Caco-2 (cell line): Measurements from ENCODE around the gene FANCI. TPM values are rescaled to one million over a fixed set of nuclear protein-coding genes. Genes with fewer than 3 reads are reported as not detected.

Experiments
- BruUV-seq: library from RNA; stranded (reverse); fragments of 400-500 nt; replicated peaks from 2 replicates; lab custom pipeline; 2021; lab: Mats Ljungman, UMichigan
- CTCF ChIA-PET: fragments of 300-600 bp; sonication (Branson Sonifier 250); formaldehyde crosslinking; loops from one replicate; lab custom pipeline; 2022; ENCODE audit warnings: antibody characterized with exemption; lab: Charles Lee
- POLR2A ChIA-PET: fragments of 300-600 bp; sonication (Branson Sonifier 250); formaldehyde crosslinking; loops from one replicate; lab custom pipeline; 2022; ENCODE audit warnings: antibody characterized with exemption; lab: Charles Lee
- DNase-seq, 2 experiments: peaks; one replicate each; pipeline versions ENCODE4 v3.0.0 to v3.0.0-alpha.2; 2020 to 2022
- H3K27me3 ChIP-seq: replicated peaks from 2 replicates; pipeline ENCODE4 v1.6.0; 2011; ENCODE audit warnings: low read length; ENCODE audit not compliant: control insufficient read depth, insufficient read depth
- H3K36me3 ChIP-seq: 2 replicates; pipeline ENCODE4 v1.5.1; 2011; ENCODE audit warnings: low read length; ENCODE audit not compliant: control insufficient read depth, insufficient read depth
- H3K4me1 ChIP-seq: fragments of 250-450 bp; sonication (Bioruptor Pico); 2 replicates; pipeline ENCODE4 v1.5.1; 2020; ENCODE audit warnings: mild to moderate bottlenecking
- H3K4me3 ChIP-seq: 2 replicates; pipeline ENCODE4 v1.5.1; 2011; ENCODE audit warnings: low read depth, mild to moderate bottlenecking, control low read depth, low read length
- H3K9me3 ChIP-seq: fragments of 250-450 bp; sonication (Bioruptor Pico); 2 replicates; pipeline ENCODE4 v1.5.1; 2020; ENCODE audit warnings: mild to moderate bottlenecking, moderate library complexity
- H3K27ac Mint-ChIP-seq: one replicate; pipeline ENCODE4 v1.8.0; 2022; ENCODE audit warnings: mixed read lengths; ENCODE audit not compliant: unreplicated experiment
- H3K27me3 Mint-ChIP-seq: one replicate; pipeline ENCODE4 v1.8.0; 2022; ENCODE audit warnings: mixed read lengths; ENCODE audit not compliant: insufficient read depth, unreplicated experiment
- H3K36me3 Mint-ChIP-seq: one replicate; pipeline ENCODE4 v1.8.0; 2022; ENCODE audit warnings: mild to moderate bottlenecking, mixed read lengths; ENCODE audit not compliant: insufficient read depth, unreplicated experiment
- H3K4me1 Mint-ChIP-seq: one replicate; pipeline ENCODE4 v1.8.0; 2022; ENCODE audit warnings: low read depth, mixed read lengths; ENCODE audit not compliant: unreplicated experiment
- H3K4me3 Mint-ChIP-seq: one replicate; pipeline ENCODE4 v1.8.0; 2022; ENCODE audit warnings: mild to moderate bottlenecking, moderate library complexity, mixed read lengths; ENCODE audit not compliant: unreplicated experiment
- H3K9me3 Mint-ChIP-seq: one replicate; pipeline ENCODE4 v1.8.0; 2022; ENCODE audit warnings: mixed read lengths; ENCODE audit not compliant: unreplicated experiment
- CTCF ChIP-seq, 2 experiments: fragments of 200-600 bp in 1 of 2; IDR thresholded peaks; 1 replicate in 1 of 2; 2 replicates in 1 of 2; pipeline versions ENCODE4 v1.5.1 to v1.8.0; 2011 to 2022; ENCODE audit warnings: antibody characterized with exemption in 1 of 2, control low read depth in 1 of 2, inconsistent platforms in 1 of 2, low read depth in 1 of 2, low read length in 1 of 2, mild to moderate bottlenecking in 1 of 2, moderate library complexity in 1 of 2; ENCODE audit not compliant: insufficient read depth in 1 of 2, severe bottlenecking in 1 of 2, unreplicated experiment in 1 of 2
- intact Hi-C: fragments of 100-400 bp; cut with micrococcal nuclease; formaldehyde crosslinking; loops from one replicate; pipeline ENCODE4 v1.10.0; 2022; ENCODE audit not compliant: unreplicated experiment
- total RNA-seq: library from RNA; stranded (reverse); gene quantifications from 2 replicates; pipeline ENCODE4 v1.2.3, GENCODE V29; 2022

The FANCI gene
- total RNA-seq, 1 experiment from 2014 or later = 94.2 TPM

GRCh38 chr15:89319678-89320077 lies 75.9 kb downstream of the FANCI start:
- no peak for DNase-seq
- ChIA-PET CTCF (interaction anchor here (0.6 kb wide), 1 partner anchor 277 kb away, joined by 4 read pairs; no protein-coding TSS in a partner anchor), POLR2A (no interaction called here)
- intact Hi-C loops = no loop called here
- no peaks in the 10 kb centered on the region for H3K9me3 Mint-ChIP-seq
- no peaks in the 10 kb centered on the region for H3K9me3 ChIP-seq
- no peak overlapping the region for H3K4me3 Mint-ChIP-seq
- H3K4me1 ChIP-seq = no peaks in the 10 kb centered on the region
- H3K27me3 Mint-ChIP-seq = no peaks in the 10 kb centered on the region
- H3K36me3 Mint-ChIP-seq = peaks cover 95% of the 10 kb centered on the region
- H3K4me3 ChIP-seq = no peak overlapping the region
- H3K27ac Mint-ChIP-seq = no peak overlapping the region
- BruUV-seq = no TSS peak
- peaks cover 9% of the 10 kb centered on the region for H3K4me1 Mint-ChIP-seq
- H3K36me3 ChIP-seq = peaks cover 5% of the 10 kb centered on the region
- no peak for TF ChIP-seq CTCF (IDR thresholded peaks at IDR 0.05; ENCODE audit: insufficient read depth in 1 of 2, low read depth in 1 of 2, low read length in 1 of 2, severe bottlenecking in 1 of 2, unreplicated experiment in 1 of 2)
- no peaks in the 10 kb centered on the region for H3K27me3 ChIP-seq

GRCh38 chr15:89320200-89320599 lies 76.4 kb downstream of the FANCI start:
- intact Hi-C loops = no loop called here
- no peaks in the 10 kb centered on the region for H3K27me3 Mint-ChIP-seq
- Histone ChIP-seq H3K9me3 (no peaks in the 10 kb centered on the region), H3K4me1 (no peaks in the 10 kb centered on the region), H3K27me3 (no peaks in the 10 kb centered on the region), H3K36me3 (peaks cover 3% of the 10 kb centered on the region), H3K4me3 (no peak overlapping the region)
- H3K4me1 Mint-ChIP-seq = peaks cover 8% of the 10 kb centered on the region
- BruUV-seq = no TSS peak
- DNase-seq = no peak
- no peak overlapping the region for H3K4me3 Mint-ChIP-seq
- peaks cover 94% of the 10 kb centered on the region for H3K36me3 Mint-ChIP-seq
- TF ChIP-seq CTCF (IDR thresholded peaks at IDR 0.05; ENCODE audit: insufficient read depth in 1 of 2, low read depth in 1 of 2, low read length in 1 of 2, severe bottlenecking in 1 of 2, unreplicated experiment in 1 of 2) = no peak
- H3K9me3 Mint-ChIP-seq = no peaks in the 10 kb centered on the region
- POLR2A ChIA-PET = no interaction called here
- no peak overlapping the region for H3K27ac Mint-ChIP-seq
- CTCF ChIA-PET = interaction anchor here (0.6 kb wide), 1 partner anchor 277 kb away, joined by 4 read pairs; no protein-coding TSS in a partner anchor

- no peak for TF ChIP-seq CTCF (IDR thresholded peaks at IDR 0.05; ENCODE audit: insufficient read depth in 1 of 2, low read depth in 1 of 2, low read length in 1 of 2, severe bottlenecking in 1 of 2, unreplicated experiment in 1 of 2)
- H3K4me3 ChIP-seq = no peak overlapping the region
- no peaks in the 10 kb centered on the region for H3K27me3 ChIP-seq
- no peak overlapping the region for H3K4me3 Mint-ChIP-seq
- H3K36me3 Mint-ChIP-seq = peaks cover 89% of the 10 kb centered on the region
- peaks cover 7% of the 10 kb centered on the region for H3K36me3 ChIP-seq
- no peaks in the 10 kb centered on the region for H3K4me1 ChIP-seq
- no peak overlapping the region for H3K27ac Mint-ChIP-seq
- no peak for DNase-seq
- intact Hi-C loops = no loop called here
- H3K4me1 Mint-ChIP-seq = no peaks in the 10 kb centered on the region
- no peaks in the 10 kb centered on the region for H3K9me3 Mint-ChIP-seq
- no peaks in the 10 kb centered on the region for H3K9me3 ChIP-seq
- BruUV-seq = no TSS peak
- ChIA-PET CTCF (interaction anchor here (0.5 kb wide), 1 partner anchor 242 kb away, joined by 3 read pairs; no protein-coding TSS in a partner anchor), POLR2A (no interaction called here)
- no peaks in the 10 kb centered on the region for H3K27me3 Mint-ChIP-seq
Observed at GRCh38 chr15:89321521-89322410, 78.0 kb downstream of the FANCI start.
